Esophagus squamous epithelium (tissue), 4 donors: ENCODE results near the gene GRAMD1C.

Source experiments
- POLR2A ChIP-seq, 4 donors: fragments of 450-650 bp; IDR thresholded peaks; one replicate each; pipeline ENCODE4 v1.6.1; 2017; ENCODE audit warnings: antibody characterized with exemption in 4 of 4, mild to moderate bottlenecking in 4 of 4, moderate library complexity in 3 of 4
- TF ChIP-seq, protein P1 (sequence below), 6 experiments: fragments of 450-650 bp in 4 of 6; fragments of 200-600 bp in 2 of 6; sonication (generic) in 2 of 6; IDR thresholded peaks; one replicate each; pipeline ENCODE4 v1.5.1; 2016 to 2019; ENCODE audit warnings: antibody characterized with exemption in 6 of 6, mild to moderate bottlenecking in 4 of 6, moderate library complexity in 4 of 6

DNA sequence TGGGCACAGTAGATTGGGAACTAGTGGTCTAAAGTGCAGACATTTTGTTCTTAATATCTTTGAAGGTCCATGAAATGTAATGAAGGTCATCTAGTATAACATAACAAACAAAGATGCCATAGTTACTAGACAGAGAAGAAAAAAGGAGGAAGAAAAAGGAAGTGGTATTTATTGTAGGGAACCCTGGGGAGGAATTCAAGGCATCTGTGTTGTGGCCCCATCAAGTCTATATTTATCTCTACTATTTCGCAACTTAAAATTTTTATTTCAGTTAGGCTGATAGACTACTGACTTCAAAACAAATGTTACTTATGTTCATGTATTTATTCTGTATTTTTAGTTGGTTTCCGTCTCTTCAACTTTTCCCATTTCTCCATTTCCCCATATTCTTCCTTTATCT lies 60.3 kb downstream of the GRAMD1C start:
- TF ChIP-seq, protein P1, sequence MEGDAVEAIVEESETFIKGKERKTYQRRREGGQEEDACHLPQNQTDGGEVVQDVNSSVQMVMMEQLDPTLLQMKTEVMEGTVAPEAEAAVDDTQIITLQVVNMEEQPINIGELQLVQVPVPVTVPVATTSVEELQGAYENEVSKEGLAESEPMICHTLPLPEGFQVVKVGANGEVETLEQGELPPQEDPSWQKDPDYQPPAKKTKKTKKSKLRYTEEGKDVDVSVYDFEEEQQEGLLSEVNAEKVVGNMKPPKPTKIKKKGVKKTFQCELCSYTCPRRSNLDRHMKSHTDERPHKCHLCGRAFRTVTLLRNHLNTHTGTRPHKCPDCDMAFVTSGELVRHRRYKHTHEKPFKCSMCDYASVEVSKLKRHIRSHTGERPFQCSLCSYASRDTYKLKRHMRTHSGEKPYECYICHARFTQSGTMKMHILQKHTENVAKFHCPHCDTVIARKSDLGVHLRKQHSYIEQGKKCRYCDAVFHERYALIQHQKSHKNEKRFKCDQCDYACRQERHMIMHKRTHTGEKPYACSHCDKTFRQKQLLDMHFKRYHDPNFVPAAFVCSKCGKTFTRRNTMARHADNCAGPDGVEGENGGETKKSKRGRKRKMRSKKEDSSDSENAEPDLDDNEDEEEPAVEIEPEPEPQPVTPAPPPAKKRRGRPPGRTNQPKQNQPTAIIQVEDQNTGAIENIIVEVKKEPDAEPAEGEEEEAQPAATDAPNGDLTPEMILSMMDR (IDR thresholded peaks at IDR 0.05): no peak
- no peak for TF ChIP-seq POLR2A (IDR thresholded peaks at IDR 0.05)
